GM19455 (cell line): ENCODE results near the gene LUC7L3.

Source experiments
- ATAC-seq: cut with Tn5 transposase; IDR thresholded peaks from one replicate; pipeline ENCODE4 v1.9.1; 2021; ENCODE audit not compliant: unreplicated experiment

LUC7L3 gene

DNA sequence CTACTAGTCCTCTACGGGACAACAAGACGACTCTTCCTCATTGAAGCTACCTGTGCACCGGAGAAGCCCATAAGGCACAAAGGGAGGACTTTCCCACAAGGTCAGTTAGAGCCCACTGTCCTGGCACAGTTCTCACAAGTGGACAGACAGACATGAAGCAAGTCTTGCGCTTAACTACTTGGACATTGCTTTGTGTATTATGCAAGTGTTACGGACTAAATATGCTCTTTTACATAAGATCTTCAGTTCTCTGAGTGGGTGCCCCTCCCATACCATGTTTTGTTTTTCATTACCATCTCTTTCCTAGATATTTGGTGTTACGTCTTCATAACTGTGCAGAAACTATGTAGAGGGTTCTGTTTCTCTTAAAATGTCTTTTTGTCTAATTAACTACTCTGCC lies 29.8 kb downstream of the LUC7L3 start:
- ATAC-seq: no peak

DNA sequence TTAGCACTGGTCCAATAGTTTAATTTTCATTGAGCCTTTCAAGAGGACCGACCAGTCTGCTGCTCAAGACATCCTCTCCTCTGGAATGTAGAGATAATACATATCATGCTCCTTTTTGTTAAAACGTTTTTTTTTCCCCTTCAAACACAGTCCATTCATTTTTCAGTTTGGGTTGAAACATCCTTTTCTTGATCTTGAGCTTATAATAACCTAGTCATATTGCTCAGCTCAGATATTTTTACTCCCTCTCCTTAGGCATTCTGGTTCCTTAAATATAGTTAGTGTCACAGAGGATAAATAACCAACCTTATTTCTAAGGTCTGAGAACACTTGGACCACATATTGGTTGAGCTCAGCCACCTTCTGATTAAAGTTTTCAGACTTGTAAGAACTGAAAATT lies 35.1 kb downstream of the LUC7L3 start:
- no peak for ATAC-seq

DNA sequence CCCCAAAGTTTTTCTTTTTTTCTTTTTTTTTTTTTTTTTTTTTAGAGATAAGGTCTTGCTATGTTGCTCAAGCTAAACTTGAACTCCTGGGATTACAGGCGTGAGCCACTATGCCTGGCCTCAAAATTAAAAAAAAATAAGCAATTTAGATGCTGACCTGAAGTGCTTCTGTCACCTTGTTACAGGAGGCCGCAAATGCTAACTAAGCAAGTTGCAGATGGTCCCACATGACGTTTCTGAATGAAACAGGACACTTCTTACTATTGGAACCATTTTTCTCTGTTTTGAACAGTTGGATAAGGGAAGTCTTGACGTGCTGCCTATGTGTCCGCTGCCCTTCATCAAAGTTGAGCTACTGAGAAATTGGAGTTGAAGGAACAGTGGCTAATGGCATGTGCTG lies 39.1 kb downstream of the LUC7L3 start:
- no peak for ATAC-seq

DNA sequence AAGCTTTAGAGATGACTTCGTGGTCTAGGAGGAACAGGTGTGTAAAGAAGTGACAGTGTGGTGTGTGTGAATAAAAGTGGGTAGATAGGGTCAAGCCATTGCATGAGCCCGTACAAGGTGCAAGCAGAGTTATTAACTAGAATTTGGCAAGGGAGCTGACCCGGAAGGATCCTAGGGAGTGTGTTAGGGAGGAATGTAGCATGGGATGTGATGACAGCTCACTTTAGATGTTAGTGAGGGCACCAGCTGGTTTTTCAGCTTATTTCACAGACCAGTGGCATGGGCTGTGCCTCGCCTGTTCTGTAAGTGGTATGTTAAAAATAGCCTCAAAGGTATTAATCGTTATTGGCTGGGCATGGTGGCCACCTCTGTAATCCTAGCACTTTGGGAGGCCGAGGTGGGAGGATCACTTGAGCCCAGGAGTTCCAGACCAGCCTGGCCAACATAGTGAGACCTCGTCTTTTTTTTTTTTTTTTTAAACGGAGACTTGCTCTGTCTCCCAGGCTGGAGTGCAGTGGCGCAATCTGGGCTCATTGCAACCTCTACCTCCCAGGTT lies 39.7 kb downstream of the LUC7L3 start:
- no peak for ATAC-seq

DNA sequence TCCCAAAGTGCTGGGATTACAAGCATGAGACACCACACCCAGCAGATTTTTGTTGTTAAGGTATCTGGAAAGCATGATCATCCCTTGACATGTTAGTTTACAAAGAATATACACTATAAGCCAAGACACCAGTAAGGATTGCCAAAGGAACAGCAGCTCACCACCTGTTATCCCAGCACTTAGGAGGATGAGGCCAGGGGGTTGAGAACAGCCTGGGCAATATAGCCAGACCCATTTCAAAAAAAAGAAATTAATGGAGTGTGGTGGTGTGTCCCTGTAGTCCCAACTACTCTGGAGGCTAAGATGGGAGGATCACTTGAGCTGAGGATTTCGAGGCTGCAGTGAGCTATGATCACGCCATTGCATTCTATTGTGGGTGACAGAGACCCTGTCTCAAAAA lies 42.8 kb downstream of the LUC7L3 start:
- no peak for ATAC-seq

DNA sequence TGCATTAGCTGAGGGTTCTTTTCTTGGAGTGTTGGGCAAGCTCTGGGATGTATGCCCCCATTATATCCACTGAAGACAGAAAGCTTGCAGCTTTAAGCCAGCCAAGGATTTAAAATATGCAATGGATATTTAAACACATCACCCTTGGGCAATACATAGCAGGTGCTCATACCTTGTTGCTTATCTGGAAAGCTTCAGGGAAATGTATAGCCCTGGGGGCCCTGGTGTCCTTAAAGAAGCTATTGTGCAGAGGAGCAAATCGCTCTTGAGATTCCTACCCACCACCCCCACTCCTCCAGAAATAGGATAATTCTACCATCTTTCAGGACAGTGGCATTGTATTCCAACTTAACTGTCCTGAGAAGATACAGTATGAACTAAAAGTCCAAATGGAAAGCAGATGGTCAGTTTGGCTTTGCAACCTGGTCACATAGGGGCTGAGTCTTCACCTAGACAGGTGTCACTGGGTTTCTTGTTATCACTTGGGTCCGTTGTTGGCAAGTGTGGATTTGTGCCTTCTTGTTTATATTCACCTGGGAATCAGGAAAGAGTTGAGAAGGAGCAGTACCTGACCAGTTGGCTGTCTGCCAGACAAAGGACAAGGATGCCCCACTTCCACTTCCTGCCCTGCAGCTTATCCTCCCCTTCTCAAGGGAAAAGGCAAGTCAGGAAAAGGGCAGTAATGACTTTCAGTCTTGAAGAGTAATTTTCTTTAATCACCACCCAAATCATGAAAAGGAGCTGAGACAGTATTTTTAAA lies 44.5 kb downstream of the LUC7L3 start:
- ATAC-seq: no peak

DNA sequence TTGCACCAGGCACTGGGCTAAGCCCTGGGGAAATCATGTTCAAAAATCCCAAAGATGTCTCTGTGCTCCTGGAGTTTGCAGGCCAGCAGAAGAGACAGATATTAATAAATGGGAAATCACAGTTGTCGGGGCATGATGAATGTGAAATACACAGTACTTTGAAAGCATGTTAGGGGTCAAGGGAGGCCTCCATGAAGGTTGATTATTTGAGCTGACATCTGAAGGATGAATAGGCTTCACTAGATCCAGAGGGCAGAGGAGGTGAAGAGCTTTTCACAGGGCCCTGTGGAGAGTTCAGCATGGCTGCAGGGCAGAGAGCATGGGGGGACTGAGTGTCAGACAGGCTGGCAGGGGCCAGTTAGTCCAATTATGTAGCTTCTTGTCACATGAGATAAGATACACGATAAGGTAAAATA lies 45.3 kb downstream of the LUC7L3 start:
- ATAC-seq: no peak

DNA sequence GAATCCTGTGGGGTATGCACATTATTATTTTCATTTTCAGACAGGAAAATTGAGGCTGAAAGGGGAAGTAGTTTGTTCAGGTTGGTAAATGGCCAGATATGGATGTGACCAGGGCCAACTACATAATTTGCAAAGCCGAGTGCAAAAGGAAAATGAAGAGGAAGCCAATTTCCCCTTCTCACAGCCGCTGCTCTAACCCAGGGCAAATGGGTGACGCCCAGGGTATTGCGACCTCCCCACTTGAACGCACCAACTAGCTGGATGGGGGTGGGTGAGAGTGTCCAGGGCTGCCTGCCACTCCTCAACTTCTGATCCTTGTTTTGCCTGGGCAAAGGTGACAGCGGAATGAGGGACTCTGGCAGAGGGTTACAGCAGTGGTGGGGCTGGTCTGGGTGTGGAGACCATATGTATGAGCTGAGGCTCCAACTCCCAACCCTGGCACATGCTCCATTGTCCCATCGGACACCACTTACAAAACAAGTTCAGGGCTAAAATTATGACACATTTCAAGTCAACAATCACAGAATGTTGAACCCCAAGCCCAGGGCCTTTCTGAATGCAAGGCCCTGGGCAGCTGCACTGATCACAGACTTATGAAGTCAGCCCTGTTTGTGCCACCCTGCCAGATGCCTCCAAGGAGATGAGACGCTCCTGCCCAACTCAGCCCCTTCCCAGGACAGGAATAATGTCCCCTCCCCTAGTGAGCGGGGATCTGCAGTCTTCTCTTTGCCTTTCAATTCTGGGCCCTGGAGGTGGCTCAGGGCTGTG lies 46.2 kb downstream of the LUC7L3 start:
- ATAC-seq: no peak

DNA sequence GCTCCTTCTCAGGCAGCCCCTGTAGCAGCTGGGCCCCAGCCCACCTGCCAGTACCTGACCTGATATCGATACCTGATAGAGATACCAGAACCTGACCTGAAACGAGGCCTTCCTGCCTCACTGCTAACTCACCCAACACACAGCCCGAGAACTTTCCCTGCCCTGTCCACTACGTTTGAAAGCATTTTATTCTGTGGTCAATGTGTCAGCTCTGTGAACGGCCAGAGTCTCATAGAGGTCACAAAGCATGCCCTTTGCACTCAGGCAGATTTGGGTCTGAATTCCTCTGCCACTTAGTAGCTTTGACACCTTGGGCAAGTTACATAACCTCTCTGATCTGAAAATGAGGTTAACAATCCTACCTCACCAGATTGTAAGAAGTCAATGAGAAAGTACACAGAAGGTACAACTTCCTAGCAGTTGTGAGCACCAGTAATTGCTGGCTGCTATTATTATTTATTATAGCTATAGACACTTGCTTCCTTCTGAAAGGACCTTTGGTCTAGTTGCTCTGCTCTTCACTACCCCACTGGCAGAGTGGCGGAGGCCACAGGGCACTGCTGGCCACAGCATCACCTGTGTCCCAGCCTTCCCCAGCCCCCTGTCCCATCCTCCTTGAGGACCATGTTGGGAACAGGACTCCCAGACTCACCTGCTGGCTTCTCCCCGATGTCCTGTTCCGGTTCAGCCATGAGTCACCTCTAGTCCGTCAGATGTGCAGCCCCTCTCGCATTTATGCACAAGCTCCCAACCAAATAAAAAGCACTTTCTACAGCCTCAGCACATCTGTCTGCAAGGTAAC lies 47.0 kb downstream of the LUC7L3 start:
- ATAC-seq: no peak

DNA sequence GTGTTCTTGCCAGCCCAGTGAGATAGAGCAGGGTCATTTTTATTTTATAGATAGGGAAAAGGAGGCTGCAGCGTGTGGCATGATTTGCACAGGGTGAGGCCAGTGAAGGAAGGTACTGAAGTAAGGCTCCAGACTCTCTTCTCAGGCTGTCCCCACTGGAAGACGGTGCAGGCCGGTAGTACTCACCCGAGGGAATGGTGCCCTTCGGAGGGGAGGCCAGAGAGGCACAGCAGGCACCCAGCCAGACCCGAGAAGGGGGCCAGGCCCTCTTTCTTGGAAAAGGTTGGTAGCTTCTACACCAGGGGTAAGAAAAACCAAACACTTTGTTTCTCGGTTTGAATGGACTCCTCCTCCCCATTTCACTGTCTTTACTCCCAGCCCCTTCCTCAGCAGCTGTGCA lies 47.6 kb downstream of the LUC7L3 start:
- ATAC-seq: no peak

DNA sequence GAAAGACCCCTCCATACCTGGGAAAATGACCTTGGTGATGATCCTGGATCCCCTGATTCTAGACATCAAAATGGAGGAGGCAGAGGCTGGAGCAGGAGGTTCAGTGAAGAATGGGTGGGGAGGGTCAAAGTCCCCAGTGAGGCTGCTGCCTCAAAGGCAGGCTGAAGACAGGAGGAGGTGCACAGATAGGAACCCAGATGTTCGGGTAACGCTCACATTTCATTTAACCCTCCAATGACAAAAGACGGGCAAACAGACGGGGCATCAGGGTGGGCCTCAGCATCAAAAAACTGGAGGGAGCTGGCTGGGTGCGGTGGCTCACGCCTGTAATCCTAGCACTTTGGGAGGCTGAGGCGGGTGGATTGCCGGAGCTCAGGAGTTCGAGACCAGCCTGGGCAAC lies 48.0 kb downstream of the LUC7L3 start, which contains the start of gene ANKRD40CL:
Gene ANKRD40CL, minus strand, starts transcription at position 73 of the 400 bp plus-strand sequence. CDS start 605 bp downstream, outside the sequence.
- no peak for ATAC-seq

DNA sequence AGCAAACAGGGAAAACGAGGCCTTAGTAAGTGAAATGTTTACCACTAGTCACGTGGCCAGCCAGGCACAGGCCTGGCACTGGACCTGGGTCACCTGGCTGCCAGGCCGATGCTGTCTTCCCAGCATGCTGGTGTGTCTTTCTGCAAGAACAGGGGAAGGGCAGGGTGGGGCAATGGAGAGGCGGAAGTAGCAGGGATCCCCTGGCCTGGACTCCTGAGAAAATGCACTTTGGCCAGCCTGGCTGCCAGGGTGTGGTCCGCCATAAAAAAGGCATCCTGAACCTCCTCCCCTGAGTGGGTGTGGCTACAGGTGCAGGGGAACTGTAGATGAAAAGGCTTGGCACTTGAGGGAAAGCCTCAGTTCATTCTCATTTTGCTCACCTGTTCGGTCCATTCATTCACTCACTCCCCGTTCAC lies 49.0 kb downstream of the LUC7L3 start:
- ATAC-seq: no peak

DNA sequence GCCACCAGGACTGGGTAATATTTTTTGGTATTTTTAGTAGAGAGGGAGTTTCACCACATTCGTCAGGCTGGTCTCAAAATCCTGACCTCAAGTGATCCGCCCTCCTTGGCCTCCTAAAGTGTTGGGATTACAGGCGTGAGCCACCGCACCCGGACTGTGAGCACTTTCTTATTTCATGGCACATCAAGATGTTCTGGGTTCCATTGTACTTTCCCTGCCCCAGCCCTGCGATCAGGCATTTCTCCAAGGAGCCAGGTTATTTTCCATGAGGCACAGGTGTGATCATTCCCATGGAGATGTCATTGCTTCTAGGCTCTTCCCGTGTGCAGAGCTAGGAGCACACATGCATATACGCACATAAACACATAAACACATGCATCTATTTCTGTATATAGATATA lies 50.5 kb downstream of the LUC7L3 start:
- ATAC-seq: no peak

DNA sequence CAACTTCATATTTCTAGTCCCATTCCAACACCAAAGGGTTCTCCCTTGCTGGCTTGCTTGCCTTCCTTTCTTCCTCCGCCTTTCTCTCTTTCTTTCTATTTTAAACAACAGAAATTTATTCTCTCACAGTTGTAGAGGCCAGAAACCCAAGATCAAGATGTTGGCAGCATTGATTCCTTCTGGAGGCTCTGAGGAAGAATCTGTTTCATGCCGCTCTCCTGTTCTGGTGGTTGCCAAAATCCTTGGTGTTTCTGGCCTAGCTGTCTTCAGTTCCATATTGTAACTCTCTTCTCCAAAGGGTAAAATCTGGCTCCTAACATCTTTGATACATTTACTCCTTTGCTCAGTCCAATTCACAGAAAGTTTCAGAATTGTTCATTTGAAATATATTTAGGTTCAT lies 50.9 kb downstream of the LUC7L3 start:
- no peak for ATAC-seq

DNA sequence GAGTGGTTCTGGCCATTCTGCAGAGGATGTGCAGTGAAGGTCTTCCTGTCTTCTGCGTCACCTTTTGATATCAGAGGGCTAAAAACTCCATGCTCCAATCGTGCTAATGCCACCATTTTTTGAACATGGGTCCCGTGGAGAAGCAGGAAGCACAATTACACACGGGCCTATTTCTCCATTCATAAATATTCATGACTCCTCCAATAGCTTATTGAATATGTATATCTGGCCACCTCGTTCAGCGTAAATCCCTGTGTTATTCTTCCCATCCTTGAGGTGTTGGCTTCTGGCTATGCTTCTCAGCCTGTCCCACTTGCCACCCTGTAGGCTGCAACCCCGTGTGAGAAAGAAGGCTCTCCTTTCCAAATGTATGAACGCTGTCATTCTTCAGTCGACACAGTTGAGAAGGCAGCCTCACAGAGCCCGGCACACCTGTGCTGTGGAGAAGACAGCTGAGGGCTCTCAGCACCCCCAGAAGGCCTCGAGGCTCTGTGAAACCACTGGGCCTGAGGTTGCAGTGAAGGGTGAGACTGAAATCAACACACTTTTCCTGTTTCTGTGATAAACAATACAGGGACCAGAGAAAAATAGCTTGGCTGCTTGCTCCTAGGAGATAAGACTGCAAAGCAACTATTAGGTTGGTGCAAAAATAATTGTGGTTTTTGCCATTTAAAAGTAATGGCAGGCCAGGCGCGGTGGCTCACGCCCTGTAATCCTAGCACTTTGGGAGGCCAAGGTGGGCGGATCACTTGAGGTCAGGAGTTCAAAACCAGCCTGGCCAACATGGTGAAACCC lies 52.8 kb downstream of the LUC7L3 start:
- ATAC-seq: no peak

DNA sequence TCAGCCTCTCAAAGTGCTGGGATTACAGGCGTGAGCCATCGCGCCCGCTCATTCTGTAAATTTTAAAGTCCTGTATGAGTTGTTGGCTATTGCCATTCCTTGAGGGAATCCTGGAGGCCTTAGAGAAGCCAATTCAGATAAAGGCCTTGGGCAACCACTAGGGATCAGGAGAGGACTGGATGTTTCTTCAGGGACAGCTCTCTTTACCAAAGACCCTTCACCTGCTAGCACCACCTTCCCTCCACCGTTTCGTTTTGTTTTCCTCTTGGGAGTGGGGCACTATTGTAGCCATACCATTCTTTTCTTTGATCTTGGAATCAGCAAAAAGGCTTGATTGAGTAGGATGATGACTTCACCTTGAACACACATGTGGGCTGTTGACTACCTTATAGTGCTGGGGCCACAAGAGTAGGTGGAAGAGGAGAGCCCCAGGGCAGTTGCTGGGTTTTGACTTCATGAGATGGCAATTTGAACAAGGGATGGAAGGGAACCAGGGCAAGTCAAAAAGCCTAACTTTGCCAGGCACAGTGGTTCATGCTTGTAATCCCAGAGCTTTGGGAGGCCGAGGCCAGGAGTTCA lies 54.9 kb downstream of the LUC7L3 start:
- ATAC-seq: no peak

DNA sequence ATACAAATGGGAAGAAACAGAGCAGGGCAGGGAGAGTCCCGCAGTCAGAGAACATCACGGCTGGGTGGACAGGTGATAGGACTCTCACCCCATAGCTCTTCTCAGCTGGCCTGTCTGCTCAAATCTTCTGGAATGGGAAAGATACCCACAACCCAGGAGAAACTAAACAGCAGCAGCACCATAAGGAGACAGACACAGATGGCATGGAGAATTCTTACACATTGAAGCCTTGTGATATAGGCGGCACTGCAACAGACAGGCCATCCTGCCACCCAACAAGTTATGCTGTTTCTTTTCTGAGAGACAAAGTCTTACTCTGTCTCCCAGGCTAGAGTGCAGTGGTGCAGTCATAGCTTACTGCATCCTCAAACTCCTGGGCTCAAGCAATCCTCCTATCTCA lies 56.5 kb downstream of the LUC7L3 start:
- ATAC-seq: no peak

DNA sequence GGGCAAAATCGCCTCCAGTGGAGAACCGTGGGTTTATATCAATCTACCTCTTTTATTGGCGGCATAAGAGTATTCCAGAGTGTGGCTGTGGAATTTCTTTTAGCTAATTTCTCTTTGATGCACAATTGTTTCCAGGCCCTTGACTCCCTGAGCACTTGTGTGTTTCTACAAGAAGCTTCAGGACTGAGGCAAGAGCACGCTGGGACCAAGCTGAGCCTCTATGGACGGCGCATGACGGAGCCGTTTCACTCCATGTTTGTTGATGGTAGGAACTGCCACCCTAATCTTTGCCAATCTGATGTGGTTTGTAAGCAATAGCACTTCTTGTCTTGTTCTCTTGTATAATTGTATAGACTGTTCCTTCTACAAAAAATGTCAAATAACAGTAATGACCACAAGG lies 59.1 kb downstream of the LUC7L3 start:
- ATAC-seq: no peak

DNA sequence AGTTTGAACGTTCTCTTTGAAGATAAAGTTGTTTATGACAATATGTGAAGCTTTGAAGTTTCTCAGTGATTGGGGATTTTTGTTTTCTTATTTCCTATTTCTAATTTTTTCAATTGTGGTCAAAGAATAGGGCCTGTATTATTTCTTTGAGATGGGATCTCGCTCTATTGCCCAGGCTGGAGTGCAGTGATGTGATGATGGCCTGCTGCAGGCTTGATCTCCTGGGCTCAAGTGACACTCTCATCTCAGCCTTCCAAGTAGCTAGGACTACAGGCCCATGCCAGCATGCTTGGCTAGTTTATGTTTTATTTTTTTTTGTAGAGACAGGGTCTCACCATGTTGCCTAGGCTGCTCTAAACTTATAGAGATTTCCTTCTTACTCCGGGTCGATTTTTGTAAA lies 59.6 kb downstream of the LUC7L3 start:
- no peak for ATAC-seq

DNA sequence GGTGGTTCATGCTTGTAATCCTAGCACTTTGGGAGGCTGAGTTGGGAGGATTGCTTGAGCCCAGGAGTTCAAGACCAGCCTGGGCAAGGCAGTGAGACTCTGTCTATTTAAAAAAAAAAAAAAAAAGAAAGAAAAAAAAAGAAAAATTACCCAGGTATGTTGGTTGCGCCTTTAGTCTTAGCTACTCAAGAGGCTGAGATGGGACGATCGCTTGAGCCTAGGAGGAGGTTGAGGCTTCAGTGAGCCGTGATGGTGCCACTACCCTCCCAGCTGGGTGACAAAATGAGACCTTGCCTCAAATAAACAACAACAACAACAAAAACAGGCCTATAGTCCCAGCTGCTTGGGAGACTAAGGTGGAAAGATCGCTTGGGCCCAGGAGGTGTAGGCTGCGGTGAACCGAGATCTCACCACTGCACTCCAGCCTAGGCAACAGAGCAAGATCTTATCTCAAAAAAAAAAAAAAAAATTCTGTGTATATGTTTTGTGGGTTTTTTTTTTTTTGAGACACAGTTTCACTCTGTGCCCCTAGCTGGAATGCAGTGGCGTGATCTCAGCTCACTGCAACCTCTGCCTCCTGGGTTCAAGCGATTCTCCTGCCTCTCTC lies 60.4 kb downstream of the LUC7L3 start:
- ATAC-seq: no peak
